EH (cell line): Measurements from ENCODE around the gene SLC35E2B.
"Not testable (repeated sequence)": the region's sequence is repeated elsewhere in the genome, so short reads cannot be mapped to it uniquely, and the experiment has no call there.

Experiments
- DNase-seq: peaks from one replicate; pipeline ENCODE4 v3.0.0-alpha.2; 2015; ENCODE audit warnings: low read depth

Gene SLC35E2B

DNA sequence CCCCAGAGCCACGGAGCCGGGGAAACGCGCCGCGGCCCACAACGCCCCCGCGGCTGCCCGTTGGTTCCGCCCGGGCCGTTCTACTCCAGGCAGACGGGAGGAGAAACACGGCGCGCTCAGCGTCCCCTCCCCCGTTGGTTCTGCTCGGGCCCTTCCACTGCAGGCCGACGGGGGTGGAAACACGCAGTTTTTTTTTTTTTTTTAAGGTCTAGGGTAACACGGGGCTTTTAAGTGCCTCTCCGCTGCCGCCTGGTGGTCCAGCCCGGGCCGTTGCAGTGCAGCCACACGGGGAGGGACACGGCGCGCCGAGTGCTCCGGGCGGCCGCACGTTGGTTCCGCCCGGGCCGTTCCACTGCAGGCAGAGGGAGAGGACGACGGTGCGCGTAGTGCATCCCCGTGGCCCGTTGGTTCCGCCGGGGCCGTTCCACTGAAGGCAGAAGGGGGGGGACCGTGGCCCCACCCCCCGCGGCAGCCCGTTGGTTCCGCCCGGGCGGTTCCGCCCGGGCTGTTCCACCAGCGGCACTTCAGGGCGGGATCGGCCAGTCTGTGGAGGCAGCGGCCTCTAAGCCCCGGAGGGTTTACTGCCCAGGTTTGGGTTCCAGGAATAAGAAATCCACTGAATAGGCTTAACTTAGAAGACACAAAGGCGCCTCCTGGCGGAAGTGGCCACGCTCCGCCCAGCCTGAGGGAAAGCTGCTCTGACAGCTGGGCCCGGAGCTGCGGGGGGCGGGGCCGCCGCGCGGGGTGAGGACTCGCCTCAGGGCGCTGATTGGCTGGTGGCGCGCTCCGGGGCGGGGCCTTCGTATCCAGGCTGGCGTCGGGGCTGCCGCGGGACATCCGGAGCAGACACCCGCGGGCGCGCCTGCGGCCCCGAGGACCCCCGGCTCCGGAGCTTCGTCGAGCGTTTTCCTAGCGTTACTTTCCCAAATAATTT, at the start of gene SLC35E2B:
Gene SLC35E2B, minus strand, starts transcription at position 82 of the 934 bp plus-strand sequence. CDS start 16,096 bp downstream, outside the sequence.
- DNase-seq, result peak; percentile 82

- peak; percentile 99 for DNase-seq
Observed at GRCh38 chr1:1741013-1741412, 48.4 kb upstream of the SLC35E2B start.

- not testable (repeated sequence) for DNase-seq
Observed at GRCh38 chr1:1738799-1739337, 46.3 kb upstream of the SLC35E2B start.

GRCh38 chr1:1737675-1738590, 45.3 kb upstream of the SLC35E2B start:
- not testable (repeated sequence) for DNase-seq

DNA sequence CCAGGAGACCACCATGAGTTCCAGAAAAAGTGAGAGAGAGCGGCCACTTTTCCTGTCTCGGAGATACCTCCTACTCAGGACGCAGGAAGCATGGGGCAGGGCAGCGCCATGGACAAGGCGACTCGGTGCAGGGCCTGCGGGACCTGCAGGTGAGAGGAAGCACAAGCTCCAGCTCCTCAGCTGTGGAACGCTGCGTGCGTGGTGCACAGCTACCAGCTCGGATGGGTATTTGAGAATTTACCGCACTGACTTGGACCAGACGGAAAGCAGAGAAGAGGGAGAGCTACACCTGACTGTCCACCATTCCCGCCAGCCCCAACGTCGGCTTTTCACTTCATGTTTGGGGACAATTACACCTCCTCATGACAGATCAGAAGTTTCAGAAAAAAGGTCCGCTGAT, 39.8 kb upstream of the SLC35E2B start:
- DNase-seq, result no peak

DNA sequence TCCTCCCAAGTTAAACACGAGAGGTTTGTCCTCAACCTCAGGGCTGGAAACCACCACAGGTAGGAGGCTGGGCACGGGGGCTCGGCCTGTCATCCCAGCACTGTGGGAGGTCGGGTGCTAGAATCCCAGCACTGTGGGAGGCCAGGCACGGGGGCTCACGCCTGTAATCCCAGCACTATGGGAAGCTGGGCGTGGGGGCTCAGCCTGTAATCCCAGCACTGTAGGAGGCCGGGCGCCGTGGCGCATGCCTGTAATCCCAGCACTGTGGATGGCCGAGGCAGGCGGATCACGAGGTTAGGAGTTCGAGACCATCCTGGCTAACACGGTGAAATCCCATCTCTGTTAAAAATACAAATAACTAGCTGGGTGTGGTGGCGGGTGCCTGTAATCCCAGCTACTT, 38.3 kb upstream of the SLC35E2B start:
- no peak for DNase-seq

DNA sequence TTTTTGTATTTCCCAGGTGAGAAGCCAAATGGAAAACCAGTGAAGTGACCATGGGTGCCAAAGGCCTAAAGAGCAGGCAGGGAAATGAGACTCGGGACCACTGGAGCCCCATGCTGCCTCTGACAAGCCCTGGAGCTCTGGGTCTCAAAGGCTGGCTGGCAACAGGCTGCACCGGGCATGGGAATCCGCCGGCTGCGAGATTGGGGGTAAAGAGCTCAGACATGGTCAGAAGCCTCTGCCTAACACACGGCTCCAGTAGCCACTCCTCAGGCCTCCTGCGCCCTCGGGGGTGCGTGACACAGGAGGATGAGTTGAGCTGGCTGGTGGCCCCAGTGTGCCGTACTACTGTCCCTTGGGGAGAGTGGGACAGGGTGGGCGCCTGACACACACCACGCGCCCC, 37.6 kb upstream of the SLC35E2B start:
- not testable (repeated sequence) for DNase-seq

GRCh38 chr1:1729116-1729816, 36.7 kb upstream of the SLC35E2B start:
- not testable (repeated sequence) for DNase-seq

DNA sequence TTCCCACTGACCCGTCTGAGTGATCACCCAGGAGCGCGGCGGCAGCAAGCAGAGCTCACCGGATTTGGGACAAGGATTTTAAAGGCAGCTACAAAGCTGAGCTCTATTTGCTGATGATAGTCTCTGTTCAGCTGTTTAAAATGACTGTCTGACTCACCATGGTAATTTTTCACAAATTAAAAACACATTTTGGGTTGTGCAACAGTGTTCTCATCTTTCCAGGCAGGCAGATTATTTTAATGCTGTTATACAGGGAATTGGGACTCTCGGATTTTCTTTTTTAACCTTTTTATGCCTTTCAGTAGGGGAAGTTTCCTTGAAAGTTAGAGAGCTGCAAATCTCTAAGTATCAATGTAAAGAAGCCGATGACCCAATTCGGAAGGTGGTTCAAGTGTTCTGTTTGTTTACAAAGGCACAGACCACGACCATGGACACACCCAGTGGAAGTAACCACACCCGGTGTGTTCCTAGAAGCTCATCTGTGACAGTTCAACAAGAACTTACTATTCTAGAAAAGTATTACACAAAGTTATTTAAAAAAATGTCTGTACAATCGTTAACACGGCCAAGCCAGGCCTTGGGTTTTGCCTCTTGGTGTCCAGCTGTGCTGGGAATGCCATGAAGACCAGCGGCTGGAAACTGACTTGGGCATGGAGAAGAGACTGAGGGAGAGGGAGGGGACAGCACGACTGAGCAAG, 35.9 kb upstream of the SLC35E2B start:
- DNase-seq, result peak; percentile 88

GRCh38 chr1:1727131-1727651, 34.6 kb upstream of the SLC35E2B start:
- peak; percentile 59 for DNase-seq

- DNase-seq, result not testable (repeated sequence)
Observed at GRCh38 chr1:1726088-1726487, 33.5 kb upstream of the SLC35E2B start.

DNA sequence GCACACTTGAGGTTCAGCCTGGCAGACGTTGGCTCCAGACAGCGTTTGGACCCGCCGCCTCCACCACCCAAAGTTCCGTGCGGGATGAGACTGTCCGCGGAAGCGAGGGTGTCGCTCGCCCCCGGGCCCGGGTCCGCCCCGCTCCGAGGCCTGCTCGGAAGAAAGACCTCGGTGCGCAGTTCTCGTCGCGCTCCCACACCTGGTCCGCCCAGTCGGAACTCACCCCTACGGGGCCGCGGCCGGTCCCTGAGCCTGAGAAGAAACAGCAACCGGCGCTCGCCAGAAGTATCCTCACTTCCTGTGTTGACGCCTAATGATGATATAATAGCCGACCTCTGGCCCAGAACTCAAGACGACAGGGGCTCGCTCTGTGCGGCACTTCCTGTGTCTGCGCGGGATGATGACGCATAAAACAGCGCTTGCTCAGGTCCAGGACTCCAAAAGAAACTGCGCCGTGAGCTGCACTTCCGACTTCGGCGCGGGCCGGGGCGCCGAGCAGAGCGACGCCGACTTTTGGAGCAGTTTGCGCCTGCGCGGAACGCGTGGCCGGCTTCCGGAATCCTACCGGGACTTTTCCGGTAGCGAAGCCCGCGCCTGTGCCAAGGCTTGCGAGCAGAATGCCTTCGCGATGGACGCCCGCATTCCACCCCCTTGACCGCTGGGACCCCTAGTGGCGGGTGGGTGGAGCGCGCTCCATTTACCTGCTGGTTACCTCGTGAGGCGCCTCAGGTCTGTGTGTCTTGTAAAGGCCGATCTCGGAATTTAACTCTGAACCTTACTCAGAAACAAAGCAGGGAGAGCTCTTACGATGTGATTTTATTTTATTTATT, 31.7 kb upstream of the SLC35E2B start, which contains the start of gene CDK11A:
Gene CDK11A, minus strand, starts transcription at position 323 of the 830 bp plus-strand sequence. CDS start 1,539 bp downstream, outside the sequence.
- peak; percentile 100 for DNase-seq

- no peak for DNase-seq
Observed at GRCh38 chr1:1721201-1721600, 28.6 kb upstream of the SLC35E2B start.

DNA sequence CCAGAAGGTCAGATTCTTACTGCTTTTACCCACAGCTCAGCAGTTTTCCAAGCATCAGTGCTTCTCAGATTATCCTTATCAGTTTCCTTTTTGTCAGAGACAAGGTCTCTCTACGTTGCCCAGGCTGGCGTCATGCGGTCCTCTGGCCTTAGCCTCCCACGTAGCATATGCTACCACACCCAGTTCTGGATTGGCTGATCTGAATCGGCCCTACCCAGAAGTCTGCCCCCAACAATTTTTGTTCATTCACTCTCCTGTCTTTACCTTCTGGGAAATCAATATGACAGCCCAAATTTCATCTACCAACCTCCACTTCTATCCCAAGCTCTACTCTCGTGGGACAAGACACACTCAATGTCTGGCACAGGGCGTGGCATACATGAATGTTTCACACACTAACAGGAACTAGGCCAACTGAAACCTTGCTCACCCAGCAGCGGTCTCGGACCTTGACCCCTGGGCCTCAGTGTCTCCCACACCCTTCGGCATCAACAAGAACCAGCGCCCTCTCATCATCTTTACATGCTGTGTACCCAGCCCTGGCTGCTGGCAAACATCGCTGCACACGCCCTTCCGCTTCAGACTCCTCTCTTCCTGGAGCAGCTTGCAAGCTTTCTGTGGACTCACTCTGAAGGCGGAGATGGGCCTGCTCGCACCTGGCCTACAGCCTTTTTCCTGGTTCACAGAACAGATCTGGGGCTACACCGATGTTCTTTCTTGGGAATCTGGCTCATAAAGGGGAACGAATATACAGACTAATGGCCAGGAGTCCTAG, 22.7 kb upstream of the SLC35E2B start:
- not testable (repeated sequence) for DNase-seq

GRCh38 chr1:1707897-1708296, 15.3 kb upstream of the SLC35E2B start:
- not testable (repeated sequence) for DNase-seq

- not testable (repeated sequence) for DNase-seq
Observed at GRCh38 chr1:1707241-1707640, 14.6 kb upstream of the SLC35E2B start.

- not testable (repeated sequence) for DNase-seq
Observed at GRCh38 chr1:1705623-1706022, 13.0 kb upstream of the SLC35E2B start.

GRCh38 chr1:1704284-1704957, 11.8 kb upstream of the SLC35E2B start:
- DNase-seq, result not testable (repeated sequence)
